Dedifferentiated amniotic fluid mesenchymal stem cell (primary cell): ENCODE measurements around the gene KIDINS220.
A peak's percentile ranks its signal among the peaks of the same experiment; 100 is the strongest.

Experiments used
- DNase-seq: peaks from one replicate; pipeline ENCODE4 v3.0.0-alpha.2; 2016; ENCODE audit errors: extremely low spot score

The KIDINS220 gene

GRCh38 chr2:8836971-8837794 lies at the start of gene KIDINS220:
TSS of gene KIDINS220 (minus strand) at chr2:8837613. CDS start at chr2:8827093, 10,520 bp downstream.
- DNase-seq: peak; percentile 84

- no peak for DNase-seq
These were observed 49.5 kb upstream of the KIDINS220 start for GRCh38 chr2:8886876-8887275.

- DNase-seq: no peak
These were observed 48.7 kb upstream of the KIDINS220 start for GRCh38 chr2:8886202-8886518.

- no peak for DNase-seq
These were observed 48.2 kb upstream of the KIDINS220 start for GRCh38 chr2:8885449-8886201.

- no peak for DNase-seq
These were observed 47.4 kb upstream of the KIDINS220 start for GRCh38 chr2:8884812-8885211.

- DNase-seq: no peak
These were observed 44.7 kb upstream of the KIDINS220 start for GRCh38 chr2:8882094-8882493.

- DNase-seq: no peak
These were observed 40.5 kb upstream of the KIDINS220 start for GRCh38 chr2:8877894-8878293.

- DNase-seq: no peak
These were observed 39.9 kb upstream of the KIDINS220 start for GRCh38 chr2:8877332-8877731.

- DNase-seq: no peak
These were observed 39.2 kb upstream of the KIDINS220 start for GRCh38 chr2:8876628-8877027.

GRCh38 chr2:8872821-8873432 lies 35.5 kb upstream of the KIDINS220 start:
- DNase-seq: peak; percentile 78

- no peak for DNase-seq
These were observed 33.0 kb upstream of the KIDINS220 start for GRCh38 chr2:8870441-8870840.

- no peak for DNase-seq
These were observed 29.9 kb upstream of the KIDINS220 start for GRCh38 chr2:8867363-8867762.

GRCh38 chr2:8863331-8863953 lies 26.0 kb upstream of the KIDINS220 start:
- DNase-seq: no peak

- DNase-seq: no peak
These were observed 24.8 kb upstream of the KIDINS220 start for GRCh38 chr2:8862230-8862629.

GRCh38 chr2:8861797-8862196 lies 24.4 kb upstream of the KIDINS220 start:
- DNase-seq: no peak

GRCh38 chr2:8860239-8860638 lies 22.8 kb upstream of the KIDINS220 start:
- DNase-seq: no peak

GRCh38 chr2:8858910-8859309 lies 21.5 kb upstream of the KIDINS220 start:
- DNase-seq: no peak

- DNase-seq: no peak
These were observed 20.9 kb upstream of the KIDINS220 start for GRCh38 chr2:8858264-8858663.

- peak; percentile 81 for DNase-seq
These were observed 20.3 kb upstream of the KIDINS220 start for GRCh38 chr2:8857709-8858108.

GRCh38 chr2:8856176-8856575 lies 18.8 kb upstream of the KIDINS220 start:
- DNase-seq: no peak

GRCh38 chr2:8855010-8855409 lies 17.6 kb upstream of the KIDINS220 start:
- no peak for DNase-seq

- no peak for DNase-seq
These were observed 16.0 kb upstream of the KIDINS220 start for GRCh38 chr2:8853426-8853825.
